RWPE2 (cell line): ENCODE measurements around the gene FAM131A.

ENCODE experiments used
- ATAC-seq: fragments of 200-7000 bp; cut with Tn5 transposase; 3 replicates; pipeline ENCODE4 v1.9.1; 2021; ENCODE audit warnings: low read depth
- DNase-seq: peaks from one replicate; pipeline ENCODE4 v3.0.0-alpha.2; 2020; ENCODE audit warnings: low spot score
- H3K27ac ChIP-seq: fragments of 450-650 bp; 2 replicates; pipeline ENCODE4 v1.5.1; 2017; ENCODE audit warnings: mild to moderate bottlenecking; ENCODE audit not compliant: poor library complexity, severe bottlenecking
- H3K27me3 ChIP-seq: fragments of 250-450 bp; sonication (Bioruptor Pico); 2 replicates; pipeline ENCODE4 v1.5.1; 2021; ENCODE audit warnings: mild to moderate bottlenecking, moderate library complexity; ENCODE audit not compliant: insufficient read depth, poor library complexity, severe bottlenecking
- H3K36me3 ChIP-seq: fragments of 250-450 bp; sonication (Bioruptor Pico); 2 replicates; pipeline ENCODE4 v1.5.1; 2020; ENCODE audit warnings: low read depth, mild to moderate bottlenecking, moderate library complexity
- H3K4me1 ChIP-seq: fragments of 250-450 bp; sonication (Bioruptor Pico); 2 replicates; pipeline ENCODE4 v1.5.1; 2021; ENCODE audit warnings: mild to moderate bottlenecking, moderate library complexity; ENCODE audit not compliant: insufficient read depth, poor library complexity, severe bottlenecking
- H3K4me3 ChIP-seq: fragments of 250-450 bp; sonication (Bioruptor Pico); 2 replicates; pipeline ENCODE4 v1.5.1; 2021; ENCODE audit warnings: mild to moderate bottlenecking, moderate library complexity; ENCODE audit not compliant: severe bottlenecking
- H3K9me3 ChIP-seq: fragments of 250-450 bp; sonication (Bioruptor Pico); 2 replicates; pipeline ENCODE4 v1.5.1; 2021; ENCODE audit warnings: mild to moderate bottlenecking, moderate library complexity; ENCODE audit not compliant: severe bottlenecking
- TF ChIP-seq, protein P1 (sequence below): fragments of 450-650 bp; IDR thresholded peaks from one replicate; pipeline ENCODE4 v1.5.1; 2017; ENCODE audit warnings: mild to moderate bottlenecking, moderate library complexity; ENCODE audit not compliant: poor library complexity, severe bottlenecking

The FAM131A gene

DNA sequence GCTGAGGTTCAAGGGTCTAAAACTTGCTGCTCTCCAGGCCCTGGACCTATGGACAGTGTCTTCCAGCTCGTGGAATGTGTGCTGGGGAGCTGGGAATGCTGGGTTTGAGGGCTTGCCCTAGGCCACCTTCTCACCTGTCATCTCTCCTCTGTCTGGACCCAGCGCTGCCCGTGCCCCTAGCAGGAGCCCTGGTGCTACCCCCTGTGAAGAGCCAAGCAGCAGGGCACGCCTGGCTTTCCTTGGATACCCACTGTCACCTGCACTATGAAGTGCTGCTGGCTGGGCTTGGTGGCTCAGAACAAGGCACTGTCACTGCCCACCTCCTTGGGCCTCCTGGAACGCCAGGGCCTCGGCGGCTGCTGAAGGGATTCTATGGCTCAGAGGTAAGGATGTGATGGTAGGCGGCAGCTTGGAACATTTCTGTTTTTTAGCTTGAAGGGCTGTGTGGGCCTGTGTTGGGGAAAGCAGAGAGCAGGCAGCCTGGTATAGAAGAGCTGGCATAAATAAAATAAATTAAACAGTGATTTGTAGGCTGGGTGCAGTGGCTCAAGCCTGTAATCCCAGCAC, 47.5 kb downstream of the FAM131A start:
- no peaks in the 10 kb centered on the region for H3K9me3 ChIP-seq
- H3K27ac ChIP-seq = no peak overlapping the region
- TF ChIP-seq, protein P1, sequence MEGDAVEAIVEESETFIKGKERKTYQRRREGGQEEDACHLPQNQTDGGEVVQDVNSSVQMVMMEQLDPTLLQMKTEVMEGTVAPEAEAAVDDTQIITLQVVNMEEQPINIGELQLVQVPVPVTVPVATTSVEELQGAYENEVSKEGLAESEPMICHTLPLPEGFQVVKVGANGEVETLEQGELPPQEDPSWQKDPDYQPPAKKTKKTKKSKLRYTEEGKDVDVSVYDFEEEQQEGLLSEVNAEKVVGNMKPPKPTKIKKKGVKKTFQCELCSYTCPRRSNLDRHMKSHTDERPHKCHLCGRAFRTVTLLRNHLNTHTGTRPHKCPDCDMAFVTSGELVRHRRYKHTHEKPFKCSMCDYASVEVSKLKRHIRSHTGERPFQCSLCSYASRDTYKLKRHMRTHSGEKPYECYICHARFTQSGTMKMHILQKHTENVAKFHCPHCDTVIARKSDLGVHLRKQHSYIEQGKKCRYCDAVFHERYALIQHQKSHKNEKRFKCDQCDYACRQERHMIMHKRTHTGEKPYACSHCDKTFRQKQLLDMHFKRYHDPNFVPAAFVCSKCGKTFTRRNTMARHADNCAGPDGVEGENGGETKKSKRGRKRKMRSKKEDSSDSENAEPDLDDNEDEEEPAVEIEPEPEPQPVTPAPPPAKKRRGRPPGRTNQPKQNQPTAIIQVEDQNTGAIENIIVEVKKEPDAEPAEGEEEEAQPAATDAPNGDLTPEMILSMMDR = no peak
- H3K4me1 ChIP-seq = no peaks in the 10 kb centered on the region
- ATAC-seq (no peak), DNase-seq (no peak)
- H3K27me3 ChIP-seq = peaks cover 17% of the 10 kb centered on the region
- no peaks in the 10 kb centered on the region for H3K36me3 ChIP-seq
- no peak overlapping the region for H3K4me3 ChIP-seq

DNA sequence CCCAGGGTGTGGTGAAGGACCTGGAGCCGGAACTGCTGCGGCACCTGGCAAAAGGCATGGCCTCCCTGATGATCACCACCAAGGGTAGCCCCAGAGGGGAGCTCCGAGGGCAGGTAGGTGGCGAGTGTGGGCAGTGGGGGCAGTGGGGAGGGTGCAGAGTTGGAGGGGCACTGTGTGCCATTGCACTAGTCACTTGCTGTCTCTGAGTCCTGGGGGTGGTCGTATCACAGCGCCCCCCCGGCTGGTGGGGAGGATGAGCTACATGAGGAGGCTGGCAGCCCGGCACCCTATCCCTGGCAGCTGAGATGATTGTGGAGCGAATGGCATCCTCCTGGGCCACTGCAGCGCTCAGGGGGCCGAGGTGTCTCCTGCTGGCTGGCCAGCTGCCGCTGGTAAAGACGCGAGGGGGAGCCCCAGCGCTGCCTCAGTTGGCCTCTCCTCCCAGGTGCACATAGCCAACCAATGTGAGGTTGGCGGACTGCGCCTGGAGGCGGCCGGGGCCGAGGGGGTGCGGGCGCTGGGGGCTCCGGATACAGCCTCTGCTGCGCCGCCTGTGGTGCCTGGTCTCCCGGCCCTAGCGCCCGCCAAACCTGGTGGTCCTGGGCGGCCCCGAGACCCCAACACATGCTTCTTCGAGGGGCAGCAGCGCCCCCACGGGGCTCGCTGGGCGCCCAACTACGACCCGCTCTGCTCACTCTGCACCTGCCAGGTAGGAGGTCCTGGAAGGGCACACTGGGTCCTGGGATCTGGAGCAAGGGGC, 48.8 kb downstream of the FAM131A start:
- Histone ChIP-seq H3K36me3 (no peaks in the 10 kb centered on the region), H3K9me3 (no peaks in the 10 kb centered on the region), H3K27me3 (peaks cover 9% of the 10 kb centered on the region), H3K4me3 (no peak overlapping the region), H3K4me1 (no peaks in the 10 kb centered on the region), H3K27ac (no peak overlapping the region)
- TF ChIP-seq, protein P1 = no peak
- ATAC-seq (no peak), DNase-seq (no peak)

- no peaks in the 10 kb centered on the region for H3K4me1 ChIP-seq
- TF ChIP-seq, protein P1 = no peak
- no peak overlapping the region for H3K27ac ChIP-seq
- H3K27me3 ChIP-seq = no peaks in the 10 kb centered on the region
- H3K36me3 ChIP-seq = no peaks in the 10 kb centered on the region
- ATAC-seq (no peak), DNase-seq (no peak)
- no peak overlapping the region for H3K4me3 ChIP-seq
- H3K9me3 ChIP-seq = no peaks in the 10 kb centered on the region
Observed at GRCh38 chr3:184387174-184387714, 49.8 kb downstream of the FAM131A start.

GRCh38 chr3:184388164-184388935, 51.0 kb downstream of the FAM131A start:
- no peaks in the 10 kb centered on the region for H3K9me3 ChIP-seq
- ATAC-seq = no peak

More at GRCh38 chr3:184388164-184388935, 51.0 kb downstream of the FAM131A start:
- DNase-seq = no peak
- Histone ChIP-seq H3K27me3 (no peaks in the 10 kb centered on the region), H3K27ac (no peak overlapping the region), H3K4me3 (no peak overlapping the region), H3K36me3 (no peaks in the 10 kb centered on the region), H3K4me1 (no peaks in the 10 kb centered on the region)
- TF ChIP-seq, protein P1 = no peak
